Mesodermal cell (in vitro differentiated cells): ENCODE data around the gene MANSC1. TPM values are rescaled to one million over a fixed set of nuclear protein-coding genes. Genes with fewer than 3 reads are reported as not detected.

ENCODE experiments used
- H3K27ac ChIP-seq: 2 replicates; pipeline ENCODE4 v1.7.0; 2013; ENCODE audit warnings: mild to moderate bottlenecking, low read depth, low read length, moderate library complexity; ENCODE audit not compliant: severe bottlenecking
- H3K36me3 ChIP-seq: 2 replicates; pipeline ENCODE4 v1.7.1; 2013; ENCODE audit warnings: mild to moderate bottlenecking, low read length, moderate library complexity; ENCODE audit not compliant: control insufficient read depth, insufficient read depth
- H3K4me1 ChIP-seq: one replicate; pipeline ENCODE4 v1.7.1; 2013; ENCODE audit warnings: mild to moderate bottlenecking, low read length; ENCODE audit not compliant: insufficient read depth, control insufficient read depth, poor library complexity, severe bottlenecking
- H3K4me3 ChIP-seq: 2 replicates; pipeline ENCODE4 v1.7.0; 2013; ENCODE audit warnings: low read length, control low read depth, mild to moderate bottlenecking; ENCODE audit not compliant: insufficient read depth, poor library complexity, severe bottlenecking; ENCODE audit errors: extremely low read depth
- H3K9me3 ChIP-seq: 2 replicates; pipeline ENCODE4 v1.7.1; 2013; ENCODE audit warnings: mild to moderate bottlenecking, low read length, moderate library complexity; ENCODE audit not compliant: control insufficient read depth
- WGBS, 2 experiments: methylation state at CpG; one replicate each; pipeline ENCODE4 v1.1.5; 2013; ENCODE audit warnings: missing lambda C conversion rate in 2 of 2; ENCODE audit not compliant: insufficient coverage in 2 of 2; 5-methylcytosine and 5-hydroxymethylcytosine counted together
- polyA plus RNA-seq, 2 experiments: library from polyadenylated mRNA; stranded (reverse); fragments of 50-300 nt; gene quantifications; one replicate each; pipeline ENCODE4 v1.2.3, GENCODE V29; 2013

MANSC1 gene
- polyA plus RNA-seq (2013, experiment 1 of 2): 3.3 TPM
- 3.7 TPM for polyA plus RNA-seq (2013, experiment 2 of 2)

DNA sequence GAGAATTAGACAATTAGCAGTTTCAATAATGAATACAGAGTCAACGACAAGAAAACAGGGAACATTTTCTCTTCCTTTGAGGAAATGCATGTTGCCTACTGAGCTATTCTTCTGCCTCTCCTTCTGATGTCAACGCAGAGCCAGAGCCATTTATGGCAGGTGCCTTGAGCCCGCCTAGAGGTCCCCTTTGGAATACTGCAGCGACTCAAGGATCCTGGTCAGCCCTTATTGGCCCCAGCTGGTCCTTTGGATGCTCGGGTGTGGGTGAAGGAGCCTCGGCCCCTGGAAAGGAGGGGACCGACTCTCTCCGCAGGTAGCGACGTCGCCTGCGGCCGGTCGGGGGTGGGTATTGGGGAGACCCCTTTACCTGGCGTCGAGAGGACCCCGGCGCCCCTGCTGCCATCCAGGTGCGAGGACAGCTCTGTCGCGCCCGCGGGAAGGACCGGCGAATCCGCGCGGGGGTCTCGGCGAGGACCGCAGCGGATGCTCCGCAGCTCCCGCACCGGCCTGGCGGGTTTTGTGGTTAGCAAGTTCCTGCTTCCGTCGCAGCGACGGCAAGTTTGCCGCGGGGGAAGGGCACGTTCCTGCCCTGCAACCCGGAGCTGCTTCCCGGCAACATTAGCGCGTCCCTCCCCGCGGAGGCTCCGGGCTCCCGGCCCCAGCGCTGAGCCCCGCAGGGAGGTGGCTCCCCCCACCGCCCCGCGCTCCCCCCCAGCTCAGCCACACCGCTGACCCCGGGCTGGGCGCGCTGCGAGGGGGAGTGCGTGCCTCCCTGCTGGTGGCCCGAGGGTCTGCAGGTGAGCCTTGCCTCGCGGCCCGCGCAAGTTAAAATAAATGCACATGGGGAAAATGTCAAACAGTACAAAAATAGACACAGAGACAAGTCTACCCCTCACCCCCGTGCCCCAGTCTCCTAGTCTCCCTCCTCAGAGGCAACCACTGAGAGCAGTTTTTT is at the start of gene MANSC1:
MANSC1 (minus strand) TSS at position 532 of the 955 bp plus-strand sequence. CDS start 6,928 bp downstream, outside the sequence.
- no peaks in the 10 kb centered on the region for H3K36me3 ChIP-seq
- H3K27ac ChIP-seq: no peak within 1 kb of the TSS
- H3K4me1 ChIP-seq: peaks cover 3% of the 10 kb centered on the region
- 0 to 1% methylated on average over 43 to 56 of the region's 68 CpGs for WGBS, 2 experiments
- H3K9me3 ChIP-seq: no peaks in the 10 kb centered on the region
- peak within 1 kb of the TSS; percentile 53 for H3K4me3 ChIP-seq

DNA sequence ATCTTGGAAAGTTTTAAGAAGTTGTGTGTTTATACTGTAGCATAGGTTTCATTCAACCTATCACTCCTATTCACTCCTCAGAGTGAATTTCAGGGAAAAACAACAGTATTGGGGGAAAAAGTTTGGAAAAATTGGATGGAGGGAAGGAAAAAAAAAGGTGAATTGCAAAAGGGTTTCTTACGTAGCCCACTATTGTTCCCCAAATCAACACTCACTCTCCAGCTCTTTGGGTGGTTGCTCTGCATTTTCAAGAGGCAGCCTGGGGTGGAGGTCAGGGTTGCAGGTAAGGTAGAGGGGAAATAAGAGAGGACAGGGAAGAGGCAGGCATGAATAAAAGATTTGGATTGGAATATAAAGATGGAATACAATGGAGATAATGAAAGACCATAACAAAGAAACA is 49.1 kb upstream of the MANSC1 start:
- no CpG with 5 or more reads among the region's 1 CpG for WGBS, 2 experiments
- Histone ChIP-seq H3K27ac (no peak overlapping the region), H3K36me3 (no peaks in the 10 kb centered on the region), H3K9me3 (no peaks in the 10 kb centered on the region), H3K4me3 (no peak overlapping the region), H3K4me1 (peaks cover 10% of the 10 kb centered on the region)

DNA sequence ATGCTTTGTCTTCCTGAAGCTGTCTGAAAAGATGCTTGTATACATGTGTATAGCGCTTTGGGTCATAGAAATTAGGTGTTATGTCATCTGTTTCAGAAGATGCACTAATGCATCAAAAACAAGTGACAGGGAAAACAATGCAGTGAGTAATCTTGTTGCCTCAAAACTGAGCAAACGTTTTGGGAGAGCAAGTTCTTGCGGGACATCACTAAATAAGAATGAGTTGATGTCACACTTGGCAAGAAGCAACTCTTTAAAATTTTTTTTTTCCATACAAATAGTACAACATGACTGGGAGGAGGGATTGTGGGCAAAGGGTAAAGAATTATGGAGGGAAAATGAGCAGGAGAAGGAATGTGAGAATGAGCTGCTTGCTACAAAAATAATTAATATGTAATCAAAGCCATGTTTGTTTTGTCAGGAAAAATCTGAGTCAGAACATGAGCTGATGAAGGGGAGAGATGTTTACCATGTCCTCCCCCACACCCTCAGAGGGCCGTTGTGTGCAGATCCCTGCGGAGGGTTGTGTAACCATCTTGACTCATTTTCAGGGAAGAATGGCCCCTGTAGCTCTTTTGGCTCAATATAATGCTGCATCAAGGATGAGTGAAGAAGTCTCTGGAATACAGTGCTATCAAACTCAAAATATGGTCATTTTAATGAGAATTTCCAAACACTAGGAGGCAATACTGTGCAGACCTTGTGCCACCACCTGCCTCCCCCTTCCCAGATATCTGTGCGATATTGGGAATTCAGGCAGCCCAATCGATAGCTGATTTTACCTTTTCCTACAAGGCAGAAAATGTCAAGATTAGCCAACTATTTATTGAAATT is 48.2 kb upstream of the MANSC1 start:
- Histone ChIP-seq H3K4me3 (no peak overlapping the region), H3K27ac (no peak overlapping the region), H3K36me3 (no peaks in the 10 kb centered on the region), H3K9me3 (no peaks in the 10 kb centered on the region), H3K4me1 (peaks cover 10% of the 10 kb centered on the region)
- WGBS, 2 experiments: 83 to 100% methylated on average over 1 of the region's 7 CpGs

DNA sequence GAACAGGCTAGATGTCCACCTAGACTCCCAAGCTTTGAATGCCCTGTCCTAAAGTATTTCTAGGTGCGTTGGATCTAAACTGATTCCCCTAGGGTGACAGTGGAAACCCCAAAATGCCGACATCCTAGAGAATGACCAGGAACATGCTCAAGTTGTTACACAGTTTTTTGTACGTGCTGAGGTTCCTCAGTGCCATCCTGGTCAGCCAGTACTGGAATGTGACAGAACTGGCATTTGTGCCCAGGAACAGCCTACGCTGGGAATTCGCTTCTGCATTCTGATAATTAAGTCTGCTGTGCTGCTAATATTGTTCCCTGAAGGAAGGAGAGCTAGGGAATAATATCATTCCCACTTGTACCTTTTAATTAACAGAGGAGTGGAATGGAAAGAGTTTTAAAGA is 47.1 kb upstream of the MANSC1 start:
- WGBS, 2 experiments: 89 to 99% methylated on average over 3 to 5 of the region's 5 CpGs
- Histone ChIP-seq H3K4me1 (peaks cover 10% of the 10 kb centered on the region), H3K27ac (no peak overlapping the region), H3K9me3 (no peaks in the 10 kb centered on the region), H3K36me3 (no peaks in the 10 kb centered on the region), H3K4me3 (no peak overlapping the region)

DNA sequence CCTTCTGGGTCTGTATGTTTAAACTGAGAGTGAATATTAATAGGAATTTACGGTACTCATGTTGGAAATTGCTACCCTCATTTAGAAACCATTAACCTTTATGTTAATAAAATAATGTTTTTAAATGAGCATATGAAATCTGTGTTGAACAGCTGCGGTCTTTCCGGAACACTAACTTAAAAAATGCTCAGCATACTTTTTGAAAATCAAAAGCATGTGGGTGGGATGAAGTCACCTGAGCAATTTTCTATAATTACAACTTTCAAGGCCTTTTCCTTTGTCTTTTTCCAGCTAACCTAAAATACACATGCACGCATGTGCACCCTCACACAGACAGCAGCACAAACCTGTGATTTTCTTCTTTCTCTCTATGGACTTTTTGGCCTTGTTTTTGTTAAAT is 46.7 kb upstream of the MANSC1 start:
- Histone ChIP-seq H3K4me3 (no peak overlapping the region), H3K36me3 (no peaks in the 10 kb centered on the region), H3K27ac (no peak overlapping the region), H3K4me1 (peaks cover 10% of the 10 kb centered on the region), H3K9me3 (no peaks in the 10 kb centered on the region)
- WGBS, 2 experiments: no CpG with 5 or more reads among the region's 4 CpGs

DNA sequence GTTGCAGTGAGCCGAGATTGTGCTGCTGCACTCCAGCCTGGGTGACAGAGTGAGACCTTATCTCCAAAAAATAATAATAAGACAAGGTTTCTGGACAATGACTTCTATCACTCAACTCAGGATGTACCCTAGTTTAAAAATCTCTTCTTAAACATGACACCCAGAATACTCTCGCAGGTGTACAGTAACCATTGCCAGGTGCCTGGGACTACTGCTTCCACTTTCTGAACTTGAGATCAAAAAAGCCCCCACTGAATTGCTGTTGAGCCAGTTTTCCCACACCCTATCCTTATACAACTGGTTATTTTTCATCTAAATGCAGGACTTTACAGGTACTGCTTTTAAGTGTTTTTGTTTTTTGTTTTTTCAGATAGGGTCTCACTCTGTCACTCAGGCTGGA is 43.1 kb upstream of the MANSC1 start:
- 90 to 95% methylated on average over 2 of the region's 2 CpGs for WGBS, 2 experiments
- Histone ChIP-seq H3K36me3 (no peaks in the 10 kb centered on the region), H3K4me3 (no peak overlapping the region), H3K27ac (no peak overlapping the region), H3K4me1 (peaks cover 3% of the 10 kb centered on the region), H3K9me3 (no peaks in the 10 kb centered on the region)

- H3K9me3 ChIP-seq: no peaks in the 10 kb centered on the region
- no peaks in the 10 kb centered on the region for H3K4me1 ChIP-seq
- no CpG with 5 or more reads among the region's 2 CpGs for WGBS, 2 experiments
- H3K4me3 ChIP-seq: no peak overlapping the region
- no peaks in the 10 kb centered on the region for H3K36me3 ChIP-seq
- no peak overlapping the region for H3K27ac ChIP-seq
Observed at GRCh38 chr12:12392413-12392812, 42.4 kb upstream of the MANSC1 start.

DNA sequence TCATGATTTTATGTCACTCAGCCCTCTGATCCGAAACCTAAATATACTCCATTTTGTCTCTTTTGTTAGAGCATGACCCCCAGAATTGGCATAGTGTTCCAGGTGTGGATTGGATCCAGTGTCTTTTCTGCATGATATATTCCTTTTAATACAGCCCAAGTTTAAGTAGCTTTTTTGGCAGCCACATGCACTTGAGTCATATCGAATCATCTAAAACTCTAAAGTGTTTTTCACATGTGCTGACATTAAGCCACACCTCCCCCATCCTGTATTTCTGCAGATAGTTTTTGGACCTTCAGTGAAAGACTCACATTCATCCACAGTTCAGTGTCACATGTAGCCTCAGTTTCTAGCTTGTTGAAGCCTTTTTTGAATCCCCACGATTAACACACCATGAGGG is 37.5 kb upstream of the MANSC1 start:
- Histone ChIP-seq H3K4me1 (no peaks in the 10 kb centered on the region), H3K4me3 (no peak overlapping the region), H3K36me3 (no peaks in the 10 kb centered on the region), H3K27ac (no peak overlapping the region), H3K9me3 (no peaks in the 10 kb centered on the region)
- WGBS, 2 experiments: 88 to 95% methylated on average over 2 to 3 of the region's 3 CpGs

DNA sequence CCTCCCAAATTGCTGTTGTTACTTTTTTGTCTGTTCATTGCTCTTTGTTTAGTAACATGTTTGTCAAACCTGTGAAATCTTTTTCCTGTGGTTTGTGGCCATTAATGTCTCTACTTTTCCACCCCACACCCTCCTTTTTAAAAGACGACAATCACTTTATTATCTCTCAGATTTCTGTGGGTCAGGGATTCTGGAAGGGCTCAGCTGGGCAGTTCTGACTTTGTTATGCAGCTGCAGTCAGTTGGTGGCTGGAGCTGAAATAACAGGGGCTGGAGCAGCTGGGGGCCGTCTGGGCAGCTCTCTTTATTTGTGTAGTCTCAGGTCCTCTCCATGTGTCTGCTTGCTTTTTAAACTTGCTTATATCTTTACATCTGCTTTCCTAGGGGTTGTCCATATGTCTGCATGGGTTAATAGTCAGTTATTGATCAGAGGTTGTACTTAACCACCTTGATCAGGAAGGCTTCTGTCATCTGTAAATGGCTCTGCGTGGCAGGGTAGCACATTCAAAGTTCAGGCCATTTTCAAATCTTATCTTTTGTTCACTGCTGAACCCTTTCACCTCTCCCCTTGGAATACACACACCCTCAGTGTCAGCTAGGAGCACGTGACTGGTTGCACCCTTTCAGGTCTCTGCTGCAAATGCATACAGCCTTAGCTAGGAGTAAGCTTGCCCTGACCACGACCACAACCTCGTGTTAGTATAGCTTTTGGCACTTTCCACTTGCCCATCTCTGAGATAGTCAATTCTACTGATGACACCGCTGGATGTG is 34.7 kb upstream of the MANSC1 start:
- H3K36me3 ChIP-seq: no peaks in the 10 kb centered on the region
- no peaks in the 10 kb centered on the region for H3K9me3 ChIP-seq
- peak overlapping the region; percentile 33 for H3K27ac ChIP-seq
- 48 to 64% methylated on average over 5 to 6 of the region's 7 CpGs for WGBS, 2 experiments
- H3K4me1 ChIP-seq: no peaks in the 10 kb centered on the region
- no peak overlapping the region for H3K4me3 ChIP-seq

DNA sequence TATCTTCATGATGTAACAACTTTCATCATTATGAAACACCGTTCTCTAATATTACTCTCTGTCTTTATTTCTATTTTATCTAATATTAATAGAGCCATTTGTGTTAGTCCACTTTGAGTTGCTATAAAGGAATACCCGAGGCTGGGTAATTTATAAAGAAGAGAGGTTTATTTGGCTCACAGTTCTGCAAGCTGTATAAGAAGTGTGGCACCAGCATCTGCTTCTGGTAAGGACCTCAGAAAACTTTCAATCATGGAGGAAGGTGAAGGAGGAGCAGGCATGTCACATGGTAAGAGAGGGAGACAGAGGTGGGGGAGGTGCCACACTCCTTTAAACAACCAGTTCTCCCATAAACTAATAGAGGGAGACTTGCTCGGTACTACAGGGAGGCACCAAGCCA is 31.9 kb upstream of the MANSC1 start:
- no peaks in the 10 kb centered on the region for H3K36me3 ChIP-seq
- WGBS, 2 experiments: 90 to 100% methylated on average over 1 of the region's 3 CpGs
- H3K4me1 ChIP-seq: no peaks in the 10 kb centered on the region

More for the DNA sequence above, 31.9 kb upstream of the MANSC1 start:
- no peak overlapping the region for H3K27ac ChIP-seq
- no peak overlapping the region for H3K4me3 ChIP-seq
- H3K9me3 ChIP-seq: no peaks in the 10 kb centered on the region
